ENCODE results near the gene OPRD1. TPM values are rescaled to one million over a fixed set of nuclear protein-coding genes. Genes with fewer than 3 reads are reported as not detected.

OPRD1 gene
- polyA plus RNA-seq, 3 donors: 0.01 TPM; not detected in 2

DNA sequence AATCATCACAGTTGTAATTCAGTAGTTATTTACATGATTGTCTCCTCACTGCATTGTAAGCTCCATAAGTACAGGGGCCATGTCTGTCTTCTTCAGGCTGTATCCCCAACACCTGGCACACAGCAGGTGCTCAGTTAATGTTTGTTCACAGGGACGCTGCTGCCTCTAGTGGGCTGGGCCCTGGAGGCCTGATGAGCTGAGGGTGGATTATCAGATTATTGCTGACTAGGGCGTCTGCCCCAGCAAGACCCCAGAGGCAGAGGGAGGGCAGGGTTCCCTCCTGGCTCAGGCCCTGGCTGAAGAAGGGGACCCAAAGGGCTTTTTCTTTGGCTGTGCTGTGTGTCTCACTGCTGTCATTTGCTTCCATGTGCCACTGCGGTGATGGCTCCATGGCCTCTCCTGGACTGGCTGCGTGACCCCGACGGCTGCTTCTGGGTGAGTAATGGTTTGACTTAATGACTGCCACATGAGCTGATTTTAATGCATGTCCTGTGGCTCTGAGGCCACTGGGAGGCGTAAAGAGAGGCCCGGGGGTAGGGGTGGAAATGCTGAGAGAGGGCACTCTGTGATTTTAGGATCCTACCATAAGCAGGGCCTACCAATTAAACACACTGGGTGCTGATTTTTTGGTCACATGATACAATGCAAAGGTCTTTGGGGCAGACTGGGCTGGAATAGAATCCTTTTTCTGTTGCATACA is 81.6 kb downstream of the OPRD1 start:
- Mint-ChIP-seq H3K4me1 (peaks cover 37% of the 10 kb centered on the region), H3K27ac (peak overlapping the region in 1 of 7 donors; percentile 23), H3K4me3 (no peak overlapping the region), H3K27me3 (ENCODE audit: low read depth in 3 of 3) (no peaks in the 10 kb centered on the region), H3K9me3 (no peaks in the 10 kb centered on the region), H3K36me3 (peaks cover 28 to 41% of the 10 kb centered on the region in 2 donors)
- DNase-seq: no peak
- Histone ChIP-seq H3K4me1 (ENCODE audit: control insufficient read depth in 1 of 2, insufficient read depth in 2 of 2, low read length in 2 of 2) (peaks cover 11 to 25% of the 10 kb centered on the region in 2 donors), H3K79me2 (ENCODE audit: insufficient read depth, low read length) (peaks cover 41% of the 10 kb centered on the region), H3K4me2 (replicated peaks; ENCODE audit: extremely low read depth, low read length, poor library complexity, severe bottlenecking) (no peak overlapping the region), H2AFZ (ENCODE audit: insufficient read depth, low read depth, low read length, poor library complexity, severe bottlenecking) (no peak overlapping the region), H3K27me3 (ENCODE audit: control insufficient read depth in 2 of 2, insufficient read depth in 2 of 2, low read length in 2 of 2) (no peaks in the 10 kb centered on the region), H3K4me3 (replicated peaks in 1 of 3; ENCODE audit: low read depth in 2 of 3, low read length in 3 of 3) (no peak overlapping the region), H3K36me3 (replicated peaks in 1 of 2; ENCODE audit: control insufficient read depth in 1 of 2, insufficient read depth in 2 of 2, low read length in 2 of 2) (peaks cover 16 to 31% of the 10 kb centered on the region in 2 donors), H3K27ac (ENCODE audit: low read depth in 1 of 2, low read length in 2 of 2) (no peak overlapping the region), H4K20me1 (ENCODE audit: insufficient read depth, low read length) (peaks cover 29% of the 10 kb centered on the region), H3K9ac (ENCODE audit: insufficient read depth, low read length, poor library complexity, severe bottlenecking) (no peak overlapping the region), H3K9me3 (replicated peaks in 1 of 2; ENCODE audit: control insufficient read depth in 1 of 2, insufficient read depth in 1 of 2, low read length in 2 of 2) (no peaks in the 10 kb centered on the region)
- intact Hi-C loops (cut with micrococcal nuclease): no loop called here
- TF ChIP-seq CTCF (IDR thresholded peaks at IDR 0.05): peak; percentile 21
- WGBS (ENCODE audit: insufficient coverage): 100% methylated on average over 3 of the region's 8 CpGs

DNA sequence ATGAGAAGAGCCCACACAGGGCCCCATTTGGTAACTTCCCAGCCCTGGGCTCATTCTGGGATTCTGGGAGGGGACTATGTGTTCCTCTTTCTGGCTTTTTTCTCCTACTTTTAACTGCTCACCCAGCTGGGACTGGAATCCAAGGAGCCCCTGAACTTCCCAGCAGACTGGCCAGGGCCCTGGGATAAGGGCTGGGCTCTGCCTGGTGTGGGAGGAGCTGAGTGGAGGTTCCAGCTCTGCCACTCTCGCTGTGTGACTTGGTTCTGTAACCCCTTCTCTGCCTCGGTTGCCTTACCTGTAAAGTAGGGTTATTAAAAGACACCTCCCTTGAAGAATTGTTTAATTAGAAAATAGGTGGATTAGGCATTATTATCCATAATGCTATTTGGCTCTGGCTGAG is 82.8 kb downstream of the OPRD1 start:
- peaks cover 41% of the 10 kb centered on the region for H3K79me2 ChIP-seq (ENCODE audit: insufficient read depth, low read length)
- H3K27me3 ChIP-seq (ENCODE audit: control insufficient read depth in 2 of 2, insufficient read depth in 2 of 2, low read length in 2 of 2): no peaks in the 10 kb centered on the region
- H3K4me3 ChIP-seq (replicated peaks in 1 of 3; ENCODE audit: low read depth in 2 of 3, low read length in 3 of 3): no peak overlapping the region
- peaks cover 23 to 28% of the 10 kb centered on the region in 2 donors for H3K4me1 ChIP-seq (ENCODE audit: control insufficient read depth in 1 of 2, insufficient read depth in 2 of 2, low read length in 2 of 2)
- no peaks in the 10 kb centered on the region for H3K9me3 ChIP-seq (replicated peaks in 1 of 2; ENCODE audit: control insufficient read depth in 1 of 2, insufficient read depth in 1 of 2, low read length in 2 of 2)
- no peak overlapping the region for H3K4me2 ChIP-seq (replicated peaks; ENCODE audit: extremely low read depth, low read length, poor library complexity, severe bottlenecking)
- Mint-ChIP-seq H3K36me3 (peaks cover 28 to 41% of the 10 kb centered on the region in 2 donors), H3K27me3 (ENCODE audit: low read depth in 3 of 3) (no peaks in the 10 kb centered on the region), H3K9me3 (no peaks in the 10 kb centered on the region), H3K27ac (no peak overlapping the region), H3K4me1 (peaks cover 39% of the 10 kb centered on the region), H3K4me3 (no peak overlapping the region)
- intact Hi-C loops (cut with micrococcal nuclease): no loop called here
- H3K9ac ChIP-seq (ENCODE audit: insufficient read depth, low read length, poor library complexity, severe bottlenecking): no peak overlapping the region
- WGBS (ENCODE audit: insufficient coverage): no CpG with 5 or more reads among the region's 2 CpGs
- peaks cover 41% of the 10 kb centered on the region for H4K20me1 ChIP-seq (ENCODE audit: insufficient read depth, low read length)
- H2AFZ ChIP-seq (ENCODE audit: insufficient read depth, low read depth, low read length, poor library complexity, severe bottlenecking): no peak overlapping the region
- H3K27ac ChIP-seq (ENCODE audit: low read depth in 1 of 2, low read length in 2 of 2): no peak overlapping the region
- no peak for TF ChIP-seq CTCF (IDR thresholded peaks at IDR 0.05)
- peaks cover 16 to 31% of the 10 kb centered on the region in 2 donors for H3K36me3 ChIP-seq (replicated peaks in 1 of 2; ENCODE audit: control insufficient read depth in 1 of 2, insufficient read depth in 2 of 2, low read length in 2 of 2)
- no peak for DNase-seq

Measured in CD14-positive monocyte (primary cell).